NCI-H1436 (cell line): Measurements from ENCODE around the gene GLP2R.

Experiments
- DNase-seq: peaks from one replicate; lab custom pipeline; 2025; lab: John Stamatoyannopoulos, UW

Gene GLP2R

DNA sequence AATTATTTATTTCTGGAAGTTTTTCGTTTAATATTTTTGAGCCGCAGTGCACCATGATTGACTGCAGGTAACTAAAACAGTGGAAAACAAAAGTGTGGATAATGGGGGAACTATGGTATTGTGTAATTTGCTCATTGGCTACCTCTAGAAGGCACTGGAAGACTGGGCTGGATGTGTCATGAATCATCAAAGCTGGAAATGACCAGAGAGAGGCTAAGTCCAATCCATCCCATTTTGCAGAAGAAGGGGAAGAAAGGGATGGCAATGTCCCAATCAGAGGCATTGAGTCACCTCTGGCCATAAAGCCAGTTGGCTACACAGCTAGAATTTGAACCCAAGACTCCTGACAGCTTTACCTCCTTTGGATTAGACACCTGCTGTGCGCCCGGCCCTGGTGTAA is 29.3 kb downstream of the GLP2R start:
- DNase-seq, result no peak

DNA sequence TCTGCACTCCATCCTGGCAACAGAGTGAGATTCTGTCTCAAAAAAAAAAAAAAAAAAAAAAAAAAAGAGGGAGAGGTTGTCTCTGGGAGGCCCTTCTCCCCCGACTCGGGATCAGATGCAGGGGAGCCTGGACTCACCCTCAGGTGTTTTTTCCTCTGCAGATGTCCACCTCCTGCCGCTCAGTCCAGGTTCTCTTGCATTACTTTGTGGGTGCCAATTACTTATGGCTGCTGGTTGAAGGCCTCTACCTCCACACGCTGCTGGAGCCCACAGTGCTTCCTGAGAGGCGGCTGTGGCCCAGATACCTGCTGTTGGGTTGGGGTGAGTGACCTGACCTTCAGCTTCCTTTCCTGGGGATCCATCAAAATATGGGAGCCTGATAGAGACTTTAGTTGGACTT is 34.1 kb downstream of the GLP2R start:
- DNase-seq, result no peak

DNA sequence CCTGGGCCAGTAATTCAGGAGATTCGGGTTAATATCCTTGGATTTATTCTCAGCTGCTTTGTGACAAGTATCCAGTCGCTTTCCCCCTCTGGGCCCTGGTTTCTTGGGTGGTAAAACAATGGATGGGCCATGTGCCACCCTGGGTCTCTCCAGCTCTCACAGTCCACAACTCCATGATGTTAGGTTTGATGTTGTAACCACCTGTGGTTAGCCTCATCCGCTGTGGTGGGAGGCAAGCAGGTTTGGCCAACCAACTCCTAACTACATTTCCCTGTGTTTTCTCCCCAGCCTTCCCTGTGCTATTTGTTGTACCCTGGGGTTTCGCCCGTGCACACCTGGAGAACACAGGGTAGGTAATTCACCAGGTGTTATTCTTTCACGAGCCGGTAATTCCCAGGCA is 35.1 kb downstream of the GLP2R start:
- no peak for DNase-seq

DNA sequence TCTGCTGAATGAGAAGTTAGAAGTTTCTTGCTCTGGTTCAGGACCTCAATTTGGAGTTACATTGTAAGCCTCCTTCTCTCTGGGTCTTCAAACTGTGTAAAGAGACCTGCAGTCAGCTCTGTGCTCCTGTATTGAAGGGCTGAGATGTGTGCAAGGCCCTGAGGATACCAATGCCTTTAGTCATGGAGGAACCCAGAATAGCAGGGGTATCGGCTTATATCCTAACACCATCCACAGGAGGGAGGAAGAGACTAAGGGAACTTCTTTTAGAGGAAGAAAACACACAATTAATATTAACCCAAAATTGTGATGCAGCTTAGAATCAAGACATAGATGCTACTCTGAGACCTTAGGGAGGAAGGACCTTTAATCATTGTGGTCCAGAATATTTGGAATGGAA is 36.5 kb downstream of the GLP2R start:
- no peak for DNase-seq

DNA sequence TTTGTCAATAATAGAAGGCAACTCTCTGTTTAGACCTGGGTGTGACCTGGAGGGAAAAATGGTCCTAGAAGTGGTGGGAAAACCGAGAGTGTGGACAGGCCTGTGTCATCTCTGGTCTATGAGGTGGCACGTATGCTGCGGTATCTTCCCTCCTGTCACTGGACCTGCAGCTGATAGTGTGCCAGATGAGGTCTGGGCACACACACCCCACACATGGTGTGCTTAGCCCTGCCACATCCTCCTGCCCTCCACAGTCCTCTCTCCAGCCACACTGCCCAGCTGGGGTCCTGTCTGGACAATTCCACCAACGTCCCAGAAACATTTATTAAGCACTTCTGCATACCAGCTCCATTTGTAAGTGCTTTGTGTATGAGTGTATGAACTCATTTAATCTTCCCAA is 37.2 kb downstream of the GLP2R start:
- DNase-seq, result no peak

DNA sequence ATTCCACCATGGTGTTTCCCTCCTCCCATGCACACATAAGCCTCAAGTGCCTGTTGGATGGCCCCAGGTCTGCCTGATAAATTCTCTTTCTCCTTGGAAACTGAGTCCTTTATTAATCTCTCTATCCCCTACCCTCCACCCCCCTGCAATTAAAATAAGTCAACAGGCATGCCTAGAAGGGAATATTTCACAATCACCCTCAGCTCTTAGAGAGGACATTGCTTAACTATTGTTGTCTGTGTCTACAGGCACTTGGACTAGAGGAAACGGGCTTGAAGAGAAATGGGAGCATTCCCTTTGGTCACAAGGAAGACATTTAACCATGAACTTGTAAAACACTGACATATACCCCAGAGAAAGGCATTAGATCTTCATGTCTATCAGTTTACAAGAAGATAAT is 39.9 kb downstream of the GLP2R start:
- DNase-seq, result no peak

DNA sequence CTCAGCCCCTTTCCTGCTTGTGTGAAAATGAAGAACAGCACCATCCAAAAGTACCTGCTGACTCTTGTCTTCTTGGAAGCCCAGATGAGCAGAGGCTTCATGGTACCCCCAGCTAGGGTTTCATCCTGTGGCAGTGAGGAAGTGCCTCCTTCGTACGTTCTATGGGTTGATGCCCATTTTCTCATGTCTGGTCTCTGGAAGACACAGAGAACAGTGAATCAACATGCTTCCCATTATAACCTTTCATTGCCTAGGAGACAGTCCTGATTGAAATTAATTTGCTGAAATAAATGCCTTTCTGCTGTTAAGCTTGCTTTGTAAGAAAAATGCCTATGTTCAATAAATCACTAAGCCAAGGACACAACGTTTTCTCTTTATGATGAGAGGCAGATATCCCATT is 42.8 kb downstream of the GLP2R start:
- no peak for DNase-seq

DNA sequence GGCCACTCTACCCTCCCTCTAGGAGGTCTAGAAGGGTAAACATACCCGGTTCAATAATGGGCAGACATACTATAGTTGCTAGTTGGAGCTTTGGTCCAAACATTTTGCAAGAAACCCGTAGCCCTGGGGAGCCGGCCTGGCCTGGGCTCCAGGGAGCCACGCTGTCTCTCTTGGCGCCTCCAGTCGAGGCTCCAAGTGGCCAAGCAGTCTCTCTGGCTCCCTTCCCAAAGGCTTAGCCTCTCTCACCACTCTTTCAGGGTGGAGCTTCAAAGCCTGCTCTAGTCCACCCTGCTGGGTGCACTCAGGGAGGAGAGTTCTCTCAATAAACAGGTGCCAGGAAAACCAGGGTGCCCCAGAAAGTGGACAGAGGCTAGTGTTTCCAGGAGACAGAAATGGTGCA is 47.1 kb downstream of the GLP2R start:
- no peak for DNase-seq

DNA sequence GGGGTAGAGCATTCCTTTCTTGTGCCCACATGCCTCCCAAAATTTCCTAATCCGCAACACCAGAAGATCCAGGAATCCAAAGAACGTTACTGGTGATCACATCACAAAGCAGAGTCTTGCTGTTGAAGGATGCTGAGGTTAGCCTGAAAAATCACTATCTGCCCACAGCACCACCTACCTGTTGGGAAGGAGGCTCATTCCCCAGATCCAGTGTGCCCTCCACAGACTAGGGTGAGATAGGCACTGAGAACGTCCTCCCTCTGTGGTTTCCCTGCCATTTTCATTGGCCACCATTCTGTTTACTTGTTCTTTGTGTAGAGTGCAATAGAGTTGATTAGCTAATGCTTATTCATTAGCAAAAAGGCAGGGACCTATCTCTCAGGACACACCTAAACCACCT is 49.0 kb downstream of the GLP2R start:
- DNase-seq, result no peak

DNA sequence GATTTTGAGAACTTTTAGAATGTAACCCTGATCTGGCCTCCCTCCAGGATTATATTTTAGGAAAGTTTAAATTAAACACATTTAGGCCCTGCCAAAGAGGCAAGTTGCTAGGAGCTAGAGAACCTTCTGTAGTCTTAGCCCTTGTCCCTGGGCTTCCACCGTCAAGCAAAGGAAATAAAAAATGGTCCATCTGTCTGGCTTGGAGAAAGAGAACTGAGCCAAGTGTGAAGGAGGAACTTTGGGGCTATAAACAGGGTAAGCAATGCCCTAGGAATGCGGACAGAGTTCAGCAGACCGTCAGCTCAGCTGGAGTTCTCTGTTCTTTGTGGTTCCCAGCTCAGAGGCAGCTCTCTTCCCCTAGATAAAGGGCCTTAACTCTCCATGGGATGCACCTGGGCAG is 49.7 kb downstream of the GLP2R start:
- DNase-seq, result no peak

DNA sequence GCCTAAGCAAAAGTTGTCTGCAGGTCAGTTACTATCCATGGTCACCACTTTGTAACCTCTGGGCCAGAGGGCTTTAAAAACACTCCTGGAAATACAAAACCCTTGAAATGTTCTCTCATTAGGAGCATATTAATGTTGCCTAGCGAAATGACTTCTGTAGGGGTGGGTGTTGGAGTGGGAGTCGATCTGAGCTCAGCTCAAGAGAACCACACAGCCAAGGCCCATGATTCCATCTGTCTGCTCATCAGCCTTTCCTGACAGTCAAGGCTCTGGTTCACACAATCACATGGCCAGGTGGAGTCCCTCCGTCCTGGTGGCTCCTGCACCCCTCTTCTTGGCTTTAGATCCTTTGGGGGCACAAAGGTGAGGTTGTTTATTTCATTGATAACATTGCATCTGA is 52.6 kb downstream of the GLP2R start:
- DNase-seq, result no peak

DNA sequence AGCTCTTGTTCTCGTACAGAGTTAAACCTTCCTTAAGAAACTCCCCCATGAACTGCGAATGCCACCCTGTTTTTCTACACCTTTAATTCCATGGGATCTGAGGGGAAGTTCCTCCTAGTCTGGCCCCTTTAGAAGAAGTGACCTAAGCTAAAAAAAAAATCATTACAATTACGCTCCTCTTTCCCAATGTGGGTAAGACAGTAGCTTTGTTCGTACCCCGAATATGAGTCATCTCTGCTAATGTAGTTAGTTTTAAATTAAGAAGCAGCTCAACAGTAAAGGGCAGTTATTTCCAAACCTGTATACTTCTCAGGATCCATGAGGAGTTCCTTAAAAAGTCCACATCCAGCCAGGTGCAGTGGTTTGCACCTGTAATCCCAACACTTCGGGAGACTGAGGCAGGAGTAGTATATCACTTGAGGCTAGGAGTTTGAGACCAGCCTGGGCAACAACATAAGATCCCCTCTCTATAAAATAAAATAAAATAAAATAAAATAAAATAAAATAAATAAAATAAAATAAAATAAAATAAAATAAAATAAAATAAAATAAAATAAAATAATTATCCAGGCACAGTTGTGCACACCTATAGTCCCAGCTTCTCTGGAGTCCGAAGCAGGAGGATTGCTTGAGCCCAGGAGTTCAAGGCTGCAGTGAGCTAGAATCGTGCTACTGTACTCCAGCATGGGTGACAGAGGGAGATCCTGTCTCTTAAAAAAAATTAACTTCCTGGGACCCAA is 53.2 kb downstream of the GLP2R start:
- DNase-seq, result no peak

DNA sequence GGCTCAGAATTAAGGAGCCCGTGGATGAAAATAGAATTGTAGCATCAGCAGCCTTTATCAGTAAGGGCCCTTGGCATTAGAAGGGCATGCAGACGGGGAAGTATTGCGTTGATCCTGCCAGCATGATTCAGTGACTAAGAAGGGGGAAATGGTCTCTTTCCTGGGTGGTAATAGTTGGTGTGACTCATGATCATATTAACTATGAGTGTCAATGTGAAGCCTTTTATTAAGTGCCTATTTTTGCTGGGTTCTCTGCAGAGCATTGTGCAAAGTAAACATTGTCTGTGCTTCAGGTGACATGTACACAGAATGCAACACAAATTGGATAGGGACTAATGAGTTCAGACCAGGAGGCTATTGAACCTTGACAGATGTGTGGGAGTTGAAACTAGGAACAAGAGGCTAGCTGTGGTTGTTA is 54.9 kb downstream of the GLP2R start:
- no peak for DNase-seq

DNA sequence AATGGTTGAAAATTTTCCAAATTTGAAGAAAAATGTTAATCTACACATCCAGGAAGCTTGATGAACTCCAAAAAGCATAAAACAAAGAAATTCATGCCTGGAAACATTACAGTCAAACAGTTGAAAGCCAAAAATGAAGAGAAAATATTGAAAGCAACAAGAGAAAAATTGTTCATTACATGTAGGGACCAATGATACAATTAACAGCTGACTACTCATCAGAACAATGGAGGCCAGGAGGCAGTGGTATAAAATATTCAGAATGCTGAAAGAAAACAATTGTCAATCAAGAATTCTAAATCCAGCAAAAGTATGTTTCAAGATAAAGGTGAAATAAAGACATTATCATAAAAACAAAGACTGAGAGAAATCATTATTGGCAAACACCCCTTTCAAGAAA is 57.7 kb downstream of the GLP2R start:
- DNase-seq, result no peak

DNA sequence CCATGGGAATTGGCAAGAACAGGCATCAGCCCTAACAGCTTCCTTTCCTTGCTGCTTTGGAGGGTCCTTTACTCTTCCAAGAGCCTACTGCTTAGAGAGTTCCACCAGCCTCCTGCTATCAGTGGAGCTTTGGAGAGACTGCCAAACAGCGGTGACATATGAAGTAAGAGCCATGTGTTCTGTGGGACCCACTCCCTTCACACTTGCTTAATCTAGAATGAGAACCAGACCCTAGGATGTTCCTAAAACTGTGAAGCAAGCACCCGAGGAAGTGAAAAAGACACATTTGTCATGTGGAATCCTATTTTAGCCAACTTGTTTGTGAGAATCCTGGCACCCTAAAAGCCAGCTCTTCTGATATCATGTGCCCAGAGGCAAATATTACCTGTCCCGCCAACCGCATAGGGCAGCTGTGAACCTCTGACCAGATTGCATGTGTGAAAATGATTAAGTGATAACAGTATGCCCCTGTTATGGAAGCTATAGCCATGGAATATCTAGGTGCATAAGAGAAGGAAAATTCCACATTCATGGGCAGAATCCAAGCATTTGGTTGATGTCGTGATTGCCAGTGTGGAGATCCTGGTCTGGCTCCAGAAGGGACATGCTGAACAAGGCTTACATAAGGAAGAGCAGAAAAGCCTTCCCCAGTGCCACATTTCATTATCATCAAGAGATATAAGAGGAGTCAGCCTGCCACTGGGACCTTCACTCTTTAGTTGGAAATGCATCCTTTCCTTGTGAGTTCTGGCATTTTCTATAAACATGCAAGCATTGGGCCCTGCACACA is 60.6 kb downstream of the GLP2R start:
- no peak for DNase-seq

DNA sequence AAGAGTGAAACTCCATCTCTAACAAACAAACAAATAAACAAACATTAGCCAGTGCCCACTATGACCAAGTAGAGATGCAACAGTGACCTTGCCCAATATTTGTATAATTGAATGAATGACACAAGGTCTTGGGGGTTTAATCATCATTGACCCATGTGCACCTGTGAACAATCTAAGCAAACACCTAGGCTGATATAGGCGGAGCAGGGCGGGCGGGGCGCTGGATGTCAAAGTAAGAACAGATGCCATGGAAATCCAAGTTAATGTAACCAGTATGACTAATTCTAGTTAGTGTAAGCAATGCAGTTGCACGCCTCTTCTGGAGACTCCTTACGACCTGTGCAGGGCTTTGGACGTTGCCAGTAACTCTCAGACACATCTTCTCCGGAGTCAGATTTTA is 61.8 kb downstream of the GLP2R start:
- DNase-seq, result no peak

DNA sequence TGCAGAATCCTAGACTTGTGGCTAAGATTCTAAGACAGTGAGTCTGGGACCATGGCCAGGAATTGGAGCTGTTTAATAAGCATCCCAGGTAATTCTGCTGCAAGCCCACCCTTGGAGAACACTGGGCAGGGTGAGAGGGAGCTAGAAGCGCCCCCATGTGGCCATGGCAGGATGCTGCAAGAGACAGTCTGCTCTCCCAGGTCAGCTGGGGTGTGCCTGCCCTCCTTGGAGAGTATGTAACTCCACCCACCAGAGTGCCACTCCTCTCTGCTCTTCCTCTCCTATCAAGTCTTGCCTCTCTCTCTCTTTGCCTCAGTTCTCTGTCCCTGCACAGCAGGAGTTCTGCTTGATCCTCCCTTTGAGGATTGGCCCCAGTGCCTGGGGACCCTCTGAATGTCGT is 64.4 kb downstream of the GLP2R start:
- no peak for DNase-seq

DNA sequence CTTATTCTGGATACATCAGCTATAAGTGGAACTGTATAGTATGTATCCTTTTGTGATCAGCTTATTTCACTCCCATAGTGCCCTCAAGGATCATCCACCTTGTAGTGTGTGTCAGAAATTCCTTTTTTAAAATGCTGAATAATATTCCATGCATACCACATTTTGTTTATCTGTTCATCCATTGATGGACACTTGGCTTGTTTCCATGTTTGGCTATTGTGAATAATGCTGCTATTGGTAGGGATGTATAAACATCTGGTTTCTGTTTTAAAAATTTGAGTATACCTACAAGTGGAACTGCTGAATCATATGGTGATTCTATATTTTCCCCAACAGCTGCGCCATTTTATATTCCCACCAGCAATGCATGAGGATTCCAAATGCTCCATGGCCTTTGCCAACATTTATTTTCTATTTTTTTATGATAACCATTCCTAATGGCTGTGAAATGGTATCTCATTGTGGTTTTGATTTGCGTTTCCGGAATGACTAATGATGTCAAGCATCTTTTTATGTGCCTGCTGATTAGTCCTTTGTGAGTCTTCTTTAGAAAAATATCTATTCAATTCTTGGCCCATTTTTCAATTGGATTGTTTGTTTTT is 67.8 kb downstream of the GLP2R start:
- DNase-seq, result no peak

DNA sequence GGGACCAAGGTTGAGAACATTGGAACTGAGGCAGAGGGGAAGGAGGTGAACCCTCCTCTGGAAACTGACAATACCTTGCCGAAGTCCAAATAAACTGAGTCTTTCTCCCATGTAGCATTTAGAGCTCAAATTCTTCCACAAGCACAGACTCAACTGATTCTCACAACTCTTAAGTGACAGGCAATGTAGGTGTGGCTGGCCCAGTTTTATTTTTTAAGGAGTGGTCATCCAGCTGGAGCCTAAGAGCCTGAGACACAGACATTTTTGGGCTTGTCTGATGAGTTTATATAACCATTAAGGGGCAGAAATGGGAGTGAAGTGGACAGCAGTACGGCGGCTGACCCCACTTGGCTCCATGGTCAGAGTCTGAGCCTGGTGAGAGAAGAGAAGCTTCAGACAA is 68.5 kb downstream of the GLP2R start:
- DNase-seq, result no peak

DNA sequence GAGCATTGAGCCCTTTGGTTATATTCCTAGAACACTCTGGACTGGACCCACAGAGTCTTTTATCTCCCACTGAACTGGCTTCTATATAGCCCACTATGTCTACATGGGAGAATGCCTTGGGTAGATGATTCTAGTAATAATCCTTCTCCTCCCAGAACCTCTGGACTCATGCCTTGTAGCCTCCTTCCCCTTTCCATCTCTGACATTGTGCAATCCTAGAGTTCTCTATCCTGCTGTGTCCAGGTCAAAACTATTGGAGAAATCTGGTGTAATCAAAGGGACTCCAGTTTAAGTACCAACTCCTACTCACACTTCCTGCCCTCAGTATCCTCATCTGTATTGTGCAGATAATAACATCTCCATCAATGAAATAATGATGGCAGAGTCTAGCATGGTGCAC is 70.2 kb downstream of the GLP2R start:
- DNase-seq, result no peak

DNA sequence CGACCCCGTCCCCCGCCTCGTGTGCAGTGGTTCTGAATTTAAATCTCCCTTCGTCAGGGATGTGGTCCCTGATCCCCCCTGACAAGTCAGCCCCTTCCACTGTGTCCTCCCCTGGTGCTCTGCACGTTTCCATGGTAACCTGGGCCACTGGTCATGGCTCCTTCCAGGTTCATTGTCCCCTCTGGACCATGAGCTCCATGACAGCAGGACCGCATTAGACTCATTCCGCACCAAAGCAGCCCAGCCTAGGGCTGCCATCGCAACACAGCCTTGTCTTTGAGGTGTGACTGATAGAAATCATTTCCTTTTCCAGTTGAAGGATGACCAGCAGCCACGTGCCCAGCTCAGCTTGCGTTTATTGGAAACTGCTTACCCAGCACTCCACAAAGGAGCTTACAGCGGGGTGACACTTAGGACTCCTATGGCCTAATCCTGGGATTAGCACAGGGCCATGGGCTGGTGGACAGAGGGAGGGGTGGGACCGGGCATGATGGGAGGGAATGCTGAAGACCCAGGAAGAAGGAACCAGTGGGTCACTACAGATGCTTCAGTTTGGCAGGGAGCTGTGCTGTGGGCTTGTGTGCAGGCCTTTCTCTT is 71.7 kb downstream of the GLP2R start:
- DNase-seq, result no peak

DNA sequence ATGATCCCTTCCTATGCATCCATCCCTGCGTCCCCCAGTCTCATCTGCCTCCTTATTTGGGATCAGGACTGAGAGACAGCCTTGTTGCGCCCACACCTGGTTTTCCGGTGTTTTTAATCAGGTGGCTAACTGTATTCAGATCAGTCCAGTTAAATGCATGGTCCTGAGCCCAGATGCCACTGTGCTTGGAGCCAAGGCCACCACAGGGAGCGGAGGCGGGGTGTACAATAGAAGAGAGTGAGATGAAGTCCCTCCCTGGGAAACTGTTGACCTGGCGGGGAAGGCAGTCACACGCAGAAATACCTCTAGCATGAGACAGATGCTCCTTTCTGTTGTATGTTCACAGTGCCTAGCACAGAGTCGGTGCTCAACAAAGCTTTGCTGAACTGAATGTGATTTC is 73.1 kb downstream of the GLP2R start:
- DNase-seq, result no peak
